Left ventricle myocardium superior (tissue), 1 donor: ENCODE data around the gene DNAI2. TPM values are rescaled to one million over a fixed set of nuclear protein-coding genes. Genes with fewer than 3 reads are reported as not detected.

Source experiments
- ATAC-seq: fragments of 200-7000 bp; cut with Tn5 transposase; one replicate; pipeline ENCODE4 v1.9.1; 2020; ENCODE audit warnings: mild to moderate bottlenecking, moderate library complexity
- DNase-seq: peaks from one replicate; pipeline ENCODE4 v3.0.0-alpha.2; 2020
- intact Hi-C: fragments of 100-400 bp; cut with micrococcal nuclease; formaldehyde crosslinking; loops from one replicate; pipeline ENCODE4 v1.11.0; 2022
- total RNA-seq: library from RNA; stranded (reverse); fragmentation: NEBNext Ultra II Directional; extraction: Animal tissue kit (Norgen Biotek cat#: 25700); gene quantifications from one replicate; pipeline ENCODE4 v1.2.1, GENCODE V29; 2021
- donor health status: DM: no; HTN: yes; CAD: no; lungs with severe emphysema.

The DNAI2 gene
- total RNA-seq, 1 donor from 2014 or later: not detected

DNA sequence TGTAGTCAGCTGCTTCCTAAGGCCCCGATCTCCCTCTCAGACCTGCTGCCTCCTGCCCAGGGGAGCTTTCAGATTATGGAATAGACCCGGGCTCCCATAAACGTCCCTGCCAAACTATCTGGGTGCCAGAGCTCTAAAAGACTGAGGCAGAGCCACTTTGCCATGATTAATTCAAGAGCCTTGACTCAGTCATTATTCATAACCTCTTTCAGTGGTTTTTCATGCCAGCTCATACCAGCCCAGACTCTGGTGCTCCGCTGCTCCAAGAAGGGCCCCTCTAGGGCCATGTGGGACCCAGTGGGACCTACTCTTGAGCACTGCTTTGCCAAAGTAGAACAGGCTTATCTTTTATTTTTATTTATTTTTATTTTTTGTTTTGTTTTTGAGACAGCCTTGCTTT, 23.9 kb downstream of the DNAI2 start:
- intact Hi-C loops: no loop called here
- ATAC-seq: no peak
- no peak for DNase-seq

DNA sequence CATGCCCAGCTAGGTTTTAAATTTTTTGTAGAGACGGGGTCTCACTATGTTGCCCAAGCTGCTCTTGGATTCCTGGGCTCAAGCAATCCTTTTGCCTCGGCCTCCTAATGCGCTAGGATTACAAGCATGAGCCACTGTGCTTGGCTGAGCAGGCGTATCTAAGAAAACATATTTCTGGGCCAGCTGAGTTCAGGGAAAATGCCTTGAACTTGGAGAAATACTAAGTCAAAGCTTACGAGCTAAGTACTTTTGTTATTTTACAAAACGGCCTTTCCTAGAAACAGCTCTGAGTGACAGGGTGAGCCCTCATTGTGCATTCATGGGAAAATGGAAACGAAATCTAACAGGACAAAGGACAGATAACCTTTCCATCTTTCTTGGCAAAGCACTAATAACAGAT, 24.7 kb downstream of the DNAI2 start:
- ATAC-seq (no peak), DNase-seq (no peak)
- intact Hi-C loops: no loop called here

DNA sequence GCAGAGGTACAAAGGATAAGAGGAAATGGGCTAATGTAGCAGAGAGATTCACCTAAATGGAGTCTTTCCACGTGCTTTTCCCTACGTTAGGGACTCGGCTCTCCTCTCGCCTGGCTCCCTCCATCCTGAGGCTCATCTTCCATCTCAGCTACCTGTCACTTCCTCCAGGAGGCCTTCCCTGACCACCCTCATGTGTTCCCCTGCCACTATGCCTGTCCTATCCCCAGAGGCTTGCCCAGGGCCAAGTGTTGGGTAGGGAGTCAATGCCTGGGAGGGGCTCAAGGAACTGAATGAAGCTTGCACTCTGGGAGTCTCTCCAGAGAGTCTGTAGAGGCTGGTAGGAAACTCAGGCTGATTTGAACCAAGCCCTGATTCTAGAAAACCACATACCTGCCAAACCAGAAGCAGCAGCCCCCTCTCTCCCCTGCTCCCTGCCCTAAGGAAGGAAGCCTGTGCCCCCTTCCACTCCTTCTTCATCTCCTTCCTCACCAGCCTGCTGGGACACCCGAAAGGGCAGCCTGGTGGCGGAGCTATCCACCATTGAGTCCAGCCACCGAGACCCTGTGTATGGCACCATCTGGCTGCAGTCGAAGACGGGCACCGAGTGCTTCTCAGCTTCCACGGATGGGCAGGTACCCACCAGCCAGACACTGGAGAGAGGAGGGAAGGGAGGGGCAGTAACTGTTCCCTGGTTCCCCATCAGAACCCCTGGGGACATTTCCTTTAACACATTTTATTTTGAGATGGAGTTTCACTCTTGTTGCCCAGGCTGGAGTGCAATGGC, 25.4 kb downstream of the DNAI2 start:
- ATAC-seq (no peak), DNase-seq (no peak)
- intact Hi-C loops: loop anchor here (5.0 to 10.0 kb wide), 2 partner anchors 55 to 87 kb away; partner anchors contain the start of gene TTYH2

DNA sequence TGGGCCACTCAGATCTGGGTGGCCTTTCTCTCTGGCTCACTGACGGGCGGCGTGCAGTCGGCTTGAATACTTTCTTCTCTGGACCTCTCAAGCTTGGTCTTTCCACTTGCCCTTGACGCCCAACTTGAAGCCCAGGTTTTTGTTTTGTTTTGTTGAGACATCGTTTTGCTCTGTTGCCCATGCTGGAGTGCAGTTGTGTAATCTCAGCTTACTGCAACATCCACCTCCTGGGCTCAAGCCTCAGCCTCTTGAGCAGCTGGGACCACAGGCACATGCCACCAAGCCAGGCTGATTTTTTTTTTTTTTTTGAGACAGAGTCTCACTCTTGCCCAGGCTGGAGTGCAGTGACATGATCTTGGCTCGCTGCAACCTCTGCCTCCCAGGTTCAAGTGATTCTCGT, 29.3 kb downstream of the DNAI2 start:
- intact Hi-C loops: loop anchor here (5.0 to 10.0 kb wide), 2 partner anchors 51 to 91 kb away; partner anchors contain the start of gene TTYH2
- DNase-seq (no peak), ATAC-seq (no peak)

DNA sequence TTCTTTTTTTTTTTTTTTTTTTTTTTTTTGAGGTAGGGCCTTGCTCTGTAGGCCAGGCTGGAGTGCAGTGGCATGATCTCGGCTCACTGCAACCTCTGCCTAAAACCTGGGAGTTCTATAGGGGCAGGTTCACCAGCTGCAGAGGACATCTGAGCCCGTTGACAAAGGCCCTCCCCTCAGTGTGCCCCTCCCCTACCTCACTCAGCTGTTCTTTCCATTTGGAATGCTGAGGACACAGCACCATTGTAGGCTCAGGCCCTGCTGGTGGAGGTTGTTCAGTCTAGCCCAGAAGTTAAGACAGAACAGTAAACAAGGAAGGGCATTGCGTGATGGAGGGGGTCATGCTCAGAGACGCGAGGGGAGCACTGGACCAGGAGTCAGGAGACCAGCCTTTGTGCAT, 30.1 kb downstream of the DNAI2 start:
- DNase-seq (no peak), ATAC-seq (no peak)
- intact Hi-C loops: loop anchor here (5.0 to 10.0 kb wide), 2 partner anchors 51 to 92 kb away; partner anchors contain the start of gene TTYH2

DNA sequence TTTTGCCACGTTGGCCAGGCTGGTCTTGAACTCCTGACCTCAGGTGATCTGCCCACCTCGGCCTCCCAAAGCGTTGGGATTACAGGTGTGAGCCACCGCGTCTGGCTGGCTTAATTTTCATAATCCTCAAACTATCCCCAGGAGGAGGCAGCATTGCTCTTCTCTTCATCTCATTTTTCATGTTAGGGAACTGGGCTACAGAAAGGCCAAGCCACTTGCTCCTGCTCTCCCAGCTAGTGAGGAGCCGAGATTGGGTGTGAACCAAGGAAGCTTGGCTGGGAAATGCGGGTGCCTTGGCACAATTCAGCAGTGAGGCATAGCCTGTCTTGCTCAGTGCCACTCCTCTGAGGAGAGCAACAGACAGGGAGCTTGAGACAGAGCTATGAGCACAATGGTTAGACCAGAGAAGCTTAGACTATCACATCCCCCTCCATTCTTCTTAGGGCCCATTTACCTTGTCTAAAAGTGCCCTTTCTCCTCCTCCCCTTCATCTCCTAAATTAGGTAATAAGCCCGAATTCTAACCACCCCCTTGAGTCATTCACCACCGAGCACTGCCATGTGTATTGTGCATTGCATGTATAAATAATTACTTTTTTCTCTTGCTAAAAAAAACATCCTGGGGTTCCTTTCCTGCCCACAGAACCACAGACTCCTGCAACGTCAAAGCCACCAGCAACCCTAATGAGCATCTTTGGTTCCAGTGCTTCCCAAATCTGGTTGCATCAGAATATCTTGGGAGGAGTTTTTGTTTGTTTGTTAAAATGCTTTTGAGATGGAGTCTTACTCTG, 32.0 kb downstream of the DNAI2 start:
- no peak for DNase-seq
- no peak for ATAC-seq
- intact Hi-C loops: loop anchor here (10.0 kb wide), 1 partner anchor 49 kb away; no protein-coding TSS in a partner anchor

DNA sequence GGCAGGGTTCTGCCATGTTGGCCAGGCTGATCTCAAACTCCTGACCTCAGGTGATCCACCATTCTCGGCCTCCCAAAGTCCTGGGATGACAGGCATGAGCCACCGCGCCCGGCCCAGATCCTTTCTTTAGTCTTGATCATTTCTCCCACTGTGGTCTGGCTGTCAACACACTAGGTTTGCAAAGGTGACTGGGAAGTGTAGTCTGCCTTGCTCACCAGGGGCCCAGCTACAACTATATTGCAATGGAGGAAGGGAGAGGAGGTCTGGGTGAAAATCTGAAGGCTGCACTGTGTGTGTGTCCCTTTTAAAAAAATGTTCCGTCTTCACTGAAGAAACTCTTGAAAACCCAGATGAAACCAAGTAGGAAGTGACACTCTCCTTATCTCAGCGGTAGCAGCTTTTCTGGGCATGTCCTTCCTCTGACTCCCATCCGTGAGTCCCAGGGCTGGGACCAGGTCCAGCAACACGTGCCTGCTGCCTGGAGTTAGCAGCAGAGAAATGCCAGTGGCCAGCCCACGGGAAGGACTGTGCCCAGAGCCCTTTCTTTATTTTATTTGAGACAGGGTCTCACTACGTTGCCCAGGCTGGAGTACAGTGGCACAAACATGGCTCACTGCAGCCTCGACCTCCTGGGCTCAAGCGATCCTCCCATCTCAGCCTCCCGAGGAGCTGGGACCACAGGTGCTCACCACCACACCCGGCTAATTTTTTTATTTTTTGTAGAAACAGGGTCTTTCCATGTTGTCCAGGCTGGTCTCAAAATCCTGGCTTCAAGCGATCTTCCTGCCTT, 34.1 kb downstream of the DNAI2 start:
- intact Hi-C loops: loop anchor here (10.0 kb wide), 1 partner anchor 47 kb away; no protein-coding TSS in a partner anchor
- peak; percentile 82 for DNase-seq
- peak; percentile 95 for ATAC-seq

DNA sequence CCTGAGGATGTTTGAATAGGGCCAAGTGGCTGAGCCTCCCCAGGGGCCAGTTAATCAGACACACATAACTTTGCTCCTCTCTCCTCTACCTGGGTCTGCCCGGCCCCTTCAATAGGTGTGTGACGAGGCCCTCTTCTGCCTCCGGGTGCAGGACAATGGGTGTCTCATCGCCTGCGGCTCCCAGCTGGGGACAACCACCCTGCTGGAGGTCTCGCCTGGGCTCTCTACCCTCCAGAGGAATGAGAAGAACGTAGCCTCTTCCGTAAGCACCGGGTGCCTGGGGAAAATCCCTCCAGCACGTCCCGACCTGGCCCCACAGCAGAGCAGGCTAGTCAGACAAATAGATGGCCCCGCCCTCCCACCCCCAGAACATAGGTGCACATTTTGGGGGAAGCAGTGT, 35.9 kb downstream of the DNAI2 start:
- ATAC-seq (no peak), DNase-seq (no peak)
- intact Hi-C loops: loop anchor here (10.0 kb wide), 1 partner anchor 45 kb away; no protein-coding TSS in a partner anchor

DNA sequence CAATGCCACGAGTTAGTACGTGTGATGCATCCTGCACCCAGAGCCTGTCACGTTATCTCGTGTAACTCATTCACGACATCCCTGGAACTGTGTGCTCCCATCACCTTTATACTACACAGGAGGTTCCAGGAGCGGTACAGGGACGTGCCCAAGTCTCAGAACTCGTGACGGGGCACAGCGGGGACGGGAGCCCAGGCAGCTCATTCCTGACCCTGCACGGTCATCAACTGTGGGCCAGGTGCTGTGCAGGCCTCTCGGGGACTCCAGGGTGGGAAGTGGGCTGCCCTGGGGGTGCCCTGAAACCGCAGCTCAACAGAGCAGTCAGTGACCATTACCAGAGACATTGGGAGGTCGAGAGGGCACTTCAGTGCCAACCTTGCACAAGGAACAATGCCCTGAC, 40.8 kb downstream of the DNAI2 start:
- intact Hi-C loops: no loop called here
- DNase-seq (no peak), ATAC-seq (no peak)

DNA sequence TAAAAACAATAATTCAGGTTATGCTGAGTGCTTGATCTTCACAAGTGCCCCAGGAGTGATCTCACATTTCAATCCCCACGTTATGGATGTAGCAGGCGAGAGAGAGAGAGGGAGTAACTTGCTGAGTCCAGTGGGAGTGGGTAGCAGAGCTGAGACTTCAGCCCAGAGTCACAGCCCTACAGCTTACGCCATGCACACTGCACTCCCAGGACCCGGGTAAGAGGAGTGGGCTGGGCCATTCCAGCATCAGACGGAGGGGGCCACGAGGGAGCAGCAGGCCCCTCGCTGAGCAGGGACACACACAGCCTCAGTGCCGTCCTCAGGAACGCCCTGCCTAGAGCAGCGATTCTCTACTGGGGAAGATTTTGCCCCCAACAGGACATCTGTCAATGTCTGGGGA, 42.2 kb downstream of the DNAI2 start:
- intact Hi-C loops: no loop called here
- no peak for DNase-seq
- no peak for ATAC-seq

DNA sequence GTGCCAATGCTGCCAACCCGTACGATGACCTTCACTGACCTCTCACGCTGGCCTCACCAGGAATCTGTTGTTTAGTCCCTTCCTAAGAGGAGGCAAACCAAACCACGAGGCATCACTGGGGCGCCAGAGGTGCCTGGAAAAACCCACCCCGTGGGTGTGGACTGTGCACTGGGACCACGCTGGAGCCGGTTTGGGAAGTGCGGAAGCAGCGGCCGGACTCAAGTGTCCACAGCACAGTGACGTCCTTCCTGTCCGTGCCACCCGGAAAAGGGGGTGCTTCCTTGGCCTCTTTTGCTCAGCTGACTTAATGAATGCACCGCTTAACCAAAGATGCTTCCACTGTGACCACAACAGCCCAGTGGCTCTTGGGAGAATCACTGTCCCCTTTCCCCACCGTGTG, 43.0 kb downstream of the DNAI2 start:
- ATAC-seq (no peak), DNase-seq (no peak)
- intact Hi-C loops: no loop called here

DNA sequence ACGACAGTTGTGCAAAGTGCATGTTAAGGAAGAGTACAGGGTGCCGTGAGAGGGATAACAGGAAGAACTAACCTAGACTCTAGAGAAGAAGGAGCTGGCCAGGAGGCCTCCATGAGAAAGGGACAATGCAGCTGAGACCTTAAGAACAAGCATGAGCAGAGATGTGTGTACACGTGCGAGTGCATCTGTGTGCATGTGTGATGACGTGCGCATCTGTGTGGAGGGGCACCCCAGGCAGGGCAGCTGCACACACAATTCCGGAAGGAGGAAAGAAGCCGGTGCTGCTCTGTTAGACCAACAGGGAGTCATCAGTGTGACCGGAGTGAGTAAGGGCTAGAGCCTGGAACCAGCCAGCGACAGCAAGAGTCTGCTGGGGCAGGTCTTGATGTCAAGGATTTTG, 44.4 kb downstream of the DNAI2 start:
- no peak for DNase-seq
- intact Hi-C loops: no loop called here
- no peak for ATAC-seq

DNA sequence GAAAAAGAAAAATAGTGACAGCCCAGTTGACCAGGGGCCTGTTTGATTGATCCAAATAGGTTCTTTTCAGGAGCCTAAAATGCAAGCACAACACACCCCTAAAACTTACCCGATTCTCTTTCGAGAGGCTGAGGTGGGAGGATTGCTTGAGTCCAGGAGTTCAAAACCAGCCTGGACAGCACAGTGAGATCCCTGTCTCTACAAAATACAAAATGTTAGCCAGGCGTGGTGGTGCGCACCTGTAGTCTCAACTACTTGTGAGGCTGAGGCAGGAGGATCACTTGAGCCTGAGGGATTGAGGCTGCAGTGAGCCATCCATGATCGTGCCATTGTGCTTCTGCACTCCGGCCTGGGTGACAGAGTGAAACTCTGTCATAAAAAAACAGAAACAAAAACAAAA, 50.5 kb downstream of the DNAI2 start:
- no peak for ATAC-seq
- intact Hi-C loops: no loop called here
- DNase-seq: no peak

DNA sequence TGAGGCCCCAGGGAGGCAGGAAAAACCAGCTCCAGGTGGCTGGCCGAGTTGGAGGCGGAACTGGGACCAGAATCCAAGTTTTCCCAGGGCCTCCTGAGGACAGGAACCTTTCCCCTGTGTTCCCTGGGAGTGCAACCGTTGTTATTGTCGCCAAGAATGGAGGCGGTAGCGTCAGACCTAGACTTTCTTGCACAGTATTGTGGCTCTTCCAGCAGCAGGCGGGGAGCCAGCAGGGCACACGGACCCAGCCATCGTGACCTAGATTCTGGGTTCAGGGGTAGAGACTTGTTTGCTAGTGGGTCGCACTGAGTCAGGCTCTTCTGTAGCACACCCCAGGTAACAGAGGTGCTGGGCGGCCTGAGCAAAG, 51.3 kb downstream of the DNAI2 start:
- DNase-seq (no peak), ATAC-seq (peak; percentile 57)
- intact Hi-C loops: no loop called here

DNA sequence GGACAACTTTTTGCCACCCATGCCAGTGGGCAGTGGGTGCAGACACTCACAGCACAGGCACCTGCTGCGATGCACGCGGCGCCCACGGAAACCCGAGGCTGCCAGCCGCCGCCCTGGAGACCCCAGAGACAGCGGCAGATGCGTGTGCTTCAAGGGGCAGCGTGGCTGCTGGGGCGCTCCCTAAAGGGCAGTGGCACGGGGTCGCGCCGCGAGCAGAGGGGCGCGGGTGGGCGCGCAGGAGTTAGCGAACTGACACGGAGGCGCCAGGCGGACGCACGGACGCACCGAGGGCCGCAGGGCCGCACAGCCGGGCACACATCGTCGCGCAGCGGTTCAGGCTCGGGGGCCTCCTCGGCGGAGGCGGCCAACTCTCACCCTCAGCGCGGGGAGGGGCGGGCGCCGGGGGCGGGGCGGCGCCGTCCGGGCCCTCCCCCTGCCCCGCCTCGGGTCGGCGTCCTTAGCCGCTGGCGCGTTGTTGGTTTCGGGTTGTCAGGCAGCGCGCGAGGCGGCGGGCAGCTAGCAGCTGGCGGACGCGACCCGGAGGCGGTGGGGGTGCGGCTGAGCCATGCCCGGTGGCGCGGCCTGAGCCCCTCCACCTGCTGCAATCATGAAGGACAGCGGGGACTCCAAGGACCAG, 51.8 kb downstream of the DNAI2 start, which contains the start of gene KIF19:
Gene KIF19, plus strand, starts transcription at position 484 of the 637 bp plus-strand sequence. Its CDS starts 124 bp downstream, at position 608.
- intact Hi-C loops: no loop called here
- DNase-seq: peak; percentile 73
- peak; percentile 93 for ATAC-seq

DNA sequence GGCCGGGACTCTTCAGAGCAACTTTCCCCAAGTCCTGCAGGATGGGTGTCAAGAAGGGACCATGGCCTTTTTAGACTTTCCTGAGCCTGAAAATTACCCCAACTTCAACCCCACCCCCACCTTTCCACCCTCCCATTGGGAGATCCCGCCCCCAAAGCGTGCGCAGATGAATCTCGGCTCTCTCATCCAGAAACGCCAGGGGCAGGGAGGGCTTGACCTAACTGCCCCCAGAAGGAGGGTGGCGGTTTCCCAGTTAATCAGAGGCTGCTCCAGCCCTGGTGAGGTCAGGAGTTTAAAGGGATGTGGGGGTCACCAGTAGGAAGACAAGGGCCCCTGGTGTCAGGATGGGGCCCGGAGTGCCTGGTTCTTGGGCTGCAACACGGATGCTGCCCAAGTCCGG, 52.5 kb downstream of the DNAI2 start:
- intact Hi-C loops: no loop called here
- DNase-seq (no peak), ATAC-seq (no peak)

DNA sequence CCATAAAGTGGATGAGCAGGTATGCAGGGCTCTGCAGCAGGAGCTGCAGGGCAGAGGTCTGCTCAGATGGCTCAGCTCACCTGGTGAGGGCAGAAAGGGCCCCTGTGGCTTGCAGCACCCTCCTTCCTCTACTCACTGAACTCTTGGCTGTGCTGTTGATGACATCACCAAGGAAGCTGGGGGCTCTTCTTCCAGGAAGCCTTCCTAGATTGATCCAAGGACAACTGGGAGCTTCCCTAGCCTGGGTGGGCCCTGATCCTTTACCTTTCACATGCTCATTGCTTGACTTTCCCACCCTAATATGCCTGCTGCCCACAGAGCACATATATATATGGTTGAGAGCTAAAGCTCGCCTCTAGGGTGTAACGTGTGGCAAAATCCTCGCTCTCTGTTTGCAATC, 54.5 kb downstream of the DNAI2 start:
- ATAC-seq: no peak
- no peak for DNase-seq
- intact Hi-C loops: no loop called here

DNA sequence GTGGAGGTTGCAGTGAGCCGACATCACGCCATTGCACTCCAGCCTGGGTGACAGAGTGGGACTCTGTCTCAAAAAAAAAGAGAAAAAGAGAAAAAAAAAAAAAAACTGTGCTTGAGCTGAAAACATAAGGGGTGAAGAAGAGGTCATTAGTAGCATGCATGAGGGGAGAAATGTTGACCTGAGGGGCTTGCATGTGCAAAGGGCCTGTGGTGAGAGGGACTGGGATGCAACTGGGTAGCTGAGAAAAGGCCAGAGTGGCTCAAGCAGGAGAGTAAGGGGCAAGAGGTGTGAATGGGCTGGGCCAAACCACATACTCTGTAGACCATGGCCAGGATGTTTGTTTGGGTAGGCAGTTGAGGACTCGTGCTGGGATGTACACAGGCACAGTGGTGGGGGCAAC, 55.3 kb downstream of the DNAI2 start:
- intact Hi-C loops: no loop called here
- ATAC-seq (no peak), DNase-seq (no peak)

DNA sequence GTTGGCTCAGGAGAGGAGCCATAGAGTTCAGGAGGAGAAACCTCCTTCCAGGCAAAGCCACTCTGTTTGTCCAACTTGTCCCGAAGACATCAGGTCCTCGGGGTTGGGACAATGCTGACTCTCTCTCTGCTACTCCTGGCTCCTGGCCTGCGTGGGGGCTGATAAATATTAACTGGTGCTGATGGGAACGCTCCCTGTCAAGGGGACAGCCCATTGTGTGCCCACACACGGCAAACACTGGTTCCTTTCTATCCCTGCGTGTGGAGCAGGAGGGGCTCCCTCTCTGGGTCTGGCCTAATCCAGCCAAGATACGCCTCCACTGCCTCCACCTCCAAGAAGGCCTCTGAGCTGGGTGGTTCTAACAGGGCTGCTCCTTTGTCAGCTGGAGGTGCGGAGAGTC, 56.4 kb downstream of the DNAI2 start:
- DNase-seq: no peak
- ATAC-seq: no peak
- intact Hi-C loops: no loop called here
